Memory B cell (primary cell): ENCODE measurements around the gene IGFBP7.

Experiments used
- ATAC-seq: fragments of 150-1000 bp; cut with Tn5 transposase; 2 replicates; pipeline ENCODE4 v1.10.0; 2021; ENCODE audit warnings: low read depth, mild to moderate bottlenecking, moderate library complexity
- DNase-seq, 2 donors: peaks; one replicate each; pipeline ENCODE4 v3.0.0; 2022; ENCODE audit warnings: low spot score in 2 of 2
- H3K27ac Mint-ChIP-seq: one replicate; pipeline ENCODE4 v1.8.0; 2022; ENCODE audit warnings: mild to moderate bottlenecking, moderate library complexity, mixed read lengths
- H3K27me3 Mint-ChIP-seq: one replicate; pipeline ENCODE4 v1.8.0; 2022; ENCODE audit warnings: mixed read lengths
- H3K36me3 Mint-ChIP-seq: one replicate; pipeline ENCODE4 v1.8.0; 2022; ENCODE audit warnings: mild to moderate bottlenecking, mixed read lengths
- H3K4me1 Mint-ChIP-seq: one replicate; pipeline ENCODE4 v1.8.0; 2022; ENCODE audit warnings: mixed read lengths
- H3K4me3 Mint-ChIP-seq: one replicate; pipeline ENCODE4 v1.8.0; 2022; ENCODE audit warnings: mild to moderate bottlenecking, moderate library complexity, mixed read lengths
- H3K9me3 Mint-ChIP-seq: one replicate; pipeline ENCODE4 v1.8.0; 2022; ENCODE audit warnings: mixed read lengths

The IGFBP7 gene

GRCh38 chr4:57042711-57043169 lies 67.4 kb downstream of the IGFBP7 start:
- H3K27ac Mint-ChIP-seq: no peak overlapping the region

GRCh38 chr4:57041020-57041419 lies 69.2 kb downstream of the IGFBP7 start:
- Mint-ChIP-seq H3K36me3 (no peaks in the 10 kb centered on the region), H3K4me3 (no peak overlapping the region), H3K27me3 (peaks cover 2% of the 10 kb centered on the region), H3K9me3 (no peaks in the 10 kb centered on the region), H3K4me1 (no peaks in the 10 kb centered on the region), H3K27ac (no peak overlapping the region)
- ATAC-seq: no peak
- DNase-seq: no peak

More at GRCh38 chr4:57042711-57043169, 67.4 kb downstream of the IGFBP7 start:
- no peak for DNase-seq
- peaks cover 2% of the 10 kb centered on the region for H3K36me3 Mint-ChIP-seq
- H3K4me1 Mint-ChIP-seq: no peaks in the 10 kb centered on the region
- no peak for ATAC-seq
- no peak overlapping the region for H3K4me3 Mint-ChIP-seq
- H3K9me3 Mint-ChIP-seq: peaks cover 4% of the 10 kb centered on the region
- peaks cover 10% of the 10 kb centered on the region for H3K27me3 Mint-ChIP-seq

GRCh38 chr4:57040510-57040909 lies 69.7 kb downstream of the IGFBP7 start:
- no peaks in the 10 kb centered on the region for H3K36me3 Mint-ChIP-seq
- peaks cover 2% of the 10 kb centered on the region for H3K27me3 Mint-ChIP-seq
- no peaks in the 10 kb centered on the region for H3K9me3 Mint-ChIP-seq
- H3K27ac Mint-ChIP-seq: no peak overlapping the region
- no peak overlapping the region for H3K4me3 Mint-ChIP-seq
- H3K4me1 Mint-ChIP-seq: no peaks in the 10 kb centered on the region
- DNase-seq (no peak), ATAC-seq (no peak)

- Mint-ChIP-seq H3K9me3 (no peaks in the 10 kb centered on the region), H3K4me1 (no peaks in the 10 kb centered on the region), H3K36me3 (no peaks in the 10 kb centered on the region), H3K4me3 (no peak overlapping the region), H3K27me3 (peaks cover 2% of the 10 kb centered on the region), H3K27ac (no peak overlapping the region)
- no peak for DNase-seq
- ATAC-seq: no peak
These were observed 70.8 kb downstream of the IGFBP7 start for GRCh38 chr4:57039345-57039744.

- no peaks in the 10 kb centered on the region for H3K36me3 Mint-ChIP-seq
- DNase-seq (no peak), ATAC-seq (no peak)
- no peaks in the 10 kb centered on the region for H3K4me1 Mint-ChIP-seq
- no peaks in the 10 kb centered on the region for H3K9me3 Mint-ChIP-seq
- H3K4me3 Mint-ChIP-seq: no peak overlapping the region
- no peak overlapping the region for H3K27ac Mint-ChIP-seq
- peaks cover 2% of the 10 kb centered on the region for H3K27me3 Mint-ChIP-seq
These were observed 72.1 kb downstream of the IGFBP7 start for GRCh38 chr4:57037982-57038604.

- Mint-ChIP-seq H3K27ac (no peak overlapping the region), H3K4me3 (no peak overlapping the region), H3K4me1 (no peaks in the 10 kb centered on the region), H3K27me3 (no peaks in the 10 kb centered on the region), H3K9me3 (no peaks in the 10 kb centered on the region), H3K36me3 (peaks cover 12% of the 10 kb centered on the region)
- DNase-seq: no peak
- no peak for ATAC-seq
These were observed 75.7 kb downstream of the IGFBP7 start for GRCh38 chr4:57034520-57034919.

GRCh38 chr4:57023104-57023503 lies 87.1 kb downstream of the IGFBP7 start:
- H3K4me1 Mint-ChIP-seq: no peaks in the 10 kb centered on the region
- H3K4me3 Mint-ChIP-seq: no peak overlapping the region
- no peak overlapping the region for H3K27ac Mint-ChIP-seq
- no peaks in the 10 kb centered on the region for H3K27me3 Mint-ChIP-seq
- no peaks in the 10 kb centered on the region for H3K9me3 Mint-ChIP-seq
- no peak for ATAC-seq
- no peak for DNase-seq
- H3K36me3 Mint-ChIP-seq: peaks cover 46% of the 10 kb centered on the region

- Mint-ChIP-seq H3K4me1 (no peaks in the 10 kb centered on the region), H3K4me3 (no peak overlapping the region), H3K36me3 (peaks cover 52% of the 10 kb centered on the region), H3K9me3 (no peaks in the 10 kb centered on the region), H3K27ac (no peak overlapping the region), H3K27me3 (no peaks in the 10 kb centered on the region)
- DNase-seq (no peak), ATAC-seq (no peak)
These were observed 89.6 kb downstream of the IGFBP7 start for GRCh38 chr4:57020467-57021101.

- no peak for DNase-seq
- Mint-ChIP-seq H3K9me3 (no peaks in the 10 kb centered on the region), H3K27ac (peak overlapping the region; percentile 25), H3K27me3 (no peaks in the 10 kb centered on the region), H3K36me3 (peaks cover 52% of the 10 kb centered on the region), H3K4me1 (no peaks in the 10 kb centered on the region), H3K4me3 (no peak overlapping the region)
- ATAC-seq: no peak
These were observed 91.2 kb downstream of the IGFBP7 start for GRCh38 chr4:57018980-57019379.

GRCh38 chr4:57013543-57014120 lies 96.6 kb downstream of the IGFBP7 start:
- Mint-ChIP-seq H3K36me3 (peaks cover 36% of the 10 kb centered on the region), H3K27ac (no peak overlapping the region), H3K4me3 (no peak overlapping the region), H3K4me1 (peaks cover 6% of the 10 kb centered on the region), H3K9me3 (no peaks in the 10 kb centered on the region), H3K27me3 (no peaks in the 10 kb centered on the region)
- ATAC-seq (no peak), DNase-seq (no peak)

GRCh38 chr4:56999751-57000150 lies 110.4 kb downstream of the IGFBP7 start:
- Mint-ChIP-seq H3K27ac (no peak overlapping the region), H3K36me3 (peaks cover 32% of the 10 kb centered on the region), H3K27me3 (no peaks in the 10 kb centered on the region), H3K4me3 (no peak overlapping the region), H3K4me1 (peaks cover 5% of the 10 kb centered on the region), H3K9me3 (no peaks in the 10 kb centered on the region)
- ATAC-seq (no peak), DNase-seq (no peak)

- H3K4me1 Mint-ChIP-seq: peaks cover 10% of the 10 kb centered on the region
- no peaks in the 10 kb centered on the region for H3K27me3 Mint-ChIP-seq
- no peak for ATAC-seq
- DNase-seq: no peak
- no peaks in the 10 kb centered on the region for H3K9me3 Mint-ChIP-seq
- no peak overlapping the region for H3K4me3 Mint-ChIP-seq
- peaks cover 42% of the 10 kb centered on the region for H3K36me3 Mint-ChIP-seq
- H3K27ac Mint-ChIP-seq: no peak overlapping the region
These were observed 114.7 kb downstream of the IGFBP7 start for GRCh38 chr4:56995525-56995924.

- Mint-ChIP-seq H3K27me3 (no peaks in the 10 kb centered on the region), H3K4me1 (peaks cover 15% of the 10 kb centered on the region), H3K27ac (peak overlapping the region; percentile 35), H3K4me3 (no peak overlapping the region), H3K9me3 (no peaks in the 10 kb centered on the region), H3K36me3 (peaks cover 31% of the 10 kb centered on the region)
- ATAC-seq (no peak), DNase-seq (no peak)
These were observed 119.9 kb downstream of the IGFBP7 start for GRCh38 chr4:56990109-56990905.

- H3K27ac Mint-ChIP-seq: no peak overlapping the region
- ATAC-seq (no peak), DNase-seq (no peak)
- no peaks in the 10 kb centered on the region for H3K27me3 Mint-ChIP-seq
- peaks cover 27% of the 10 kb centered on the region for H3K4me1 Mint-ChIP-seq
- H3K9me3 Mint-ChIP-seq: no peaks in the 10 kb centered on the region
- H3K36me3 Mint-ChIP-seq: peaks cover 31% of the 10 kb centered on the region
- no peak overlapping the region for H3K4me3 Mint-ChIP-seq
These were observed 123.2 kb downstream of the IGFBP7 start for GRCh38 chr4:56986952-56987351.
